T-helper 1 cell treated with Interleukin-12 subunit alpha and Interleukin-12 subunit beta and Interleukin-4 antibody, amounts not matched to agents 30 μg/mL and 1 μg/mL, for 36 hours (primary cell): ENCODE measurements around the gene LRRC75A.
A peak's percentile ranks its signal among the peaks of the same experiment; 100 is the strongest.
"Not testable (repeated sequence)": the region's sequence is repeated elsewhere in the genome, so short reads cannot be mapped to it uniquely, and the experiment has no call there.

Source experiments
- H3K27ac Mint-ChIP-seq: one replicate; pipeline ENCODE4 v1.8.0; 2021; ENCODE audit warnings: mild to moderate bottlenecking, mixed read lengths
- H3K27me3 Mint-ChIP-seq: one replicate; pipeline ENCODE4 v1.8.0; 2021; ENCODE audit warnings: low read depth, mixed read lengths
- H3K36me3 Mint-ChIP-seq: one replicate; pipeline ENCODE4 v1.8.0; 2021; ENCODE audit warnings: low read depth, mixed read lengths
- H3K4me1 Mint-ChIP-seq: one replicate; pipeline ENCODE4 v1.8.0; 2021; ENCODE audit warnings: low read depth, mixed read lengths
- H3K4me3 Mint-ChIP-seq: one replicate; pipeline ENCODE4 v1.8.0; 2021; ENCODE audit warnings: mild to moderate bottlenecking, moderate library complexity, mixed read lengths
- H3K9me3 Mint-ChIP-seq: one replicate; pipeline ENCODE4 v1.8.0; 2021; ENCODE audit warnings: mixed read lengths

The LRRC75A gene

GRCh38 chr17:16442594-16443510, 49.1 kb downstream of the LRRC75A start:
- Mint-ChIP-seq H3K27me3 (no peaks in the 10 kb centered on the region), H3K4me1 (peaks cover 40% of the 10 kb centered on the region), H3K27ac (peak overlapping the region; percentile 28), H3K9me3 (no peaks in the 10 kb centered on the region), H3K4me3 (peak overlapping the region; percentile 58), H3K36me3 (peaks cover 44% of the 10 kb centered on the region)

GRCh38 chr17:16442141-16442540, 49.9 kb downstream of the LRRC75A start:
- peaks cover 45% of the 10 kb centered on the region for H3K36me3 Mint-ChIP-seq

GRCh38 chr17:16440901-16441629, 50.9 kb downstream of the LRRC75A start:
- peaks cover 45% of the 10 kb centered on the region for H3K36me3 Mint-ChIP-seq
- H3K27me3 Mint-ChIP-seq = no peaks in the 10 kb centered on the region
- H3K4me3 Mint-ChIP-seq = peak overlapping the region; percentile 97
- H3K4me1 Mint-ChIP-seq = peaks cover 46% of the 10 kb centered on the region
- no peak overlapping the region for H3K27ac Mint-ChIP-seq
- H3K9me3 Mint-ChIP-seq = no peaks in the 10 kb centered on the region

More at GRCh38 chr17:16442141-16442540, 49.9 kb downstream of the LRRC75A start:
- Mint-ChIP-seq H3K4me3 (peak overlapping the region; percentile 58), H3K9me3 (no peaks in the 10 kb centered on the region), H3K27ac (peak overlapping the region; percentile 28), H3K27me3 (no peaks in the 10 kb centered on the region), H3K4me1 (peaks cover 42% of the 10 kb centered on the region)

GRCh38 chr17:16440354-16440753, 51.6 kb downstream of the LRRC75A start:
- not testable (repeated sequence) for H3K9me3 Mint-ChIP-seq, H3K27me3 Mint-ChIP-seq
- Mint-ChIP-seq H3K4me1 (peaks cover 46% of the 10 kb centered on the region), H3K27ac (peak overlapping the region; percentile 96), H3K4me3 (peak overlapping the region; percentile 97), H3K36me3 (peaks cover 47% of the 10 kb centered on the region)

GRCh38 chr17:16439811-16440351, 52.1 kb downstream of the LRRC75A start:
- Mint-ChIP-seq H3K27me3 (no peaks in the 10 kb centered on the region), H3K4me1 (peaks cover 46% of the 10 kb centered on the region), H3K36me3 (peaks cover 47% of the 10 kb centered on the region), H3K9me3 (no peaks in the 10 kb centered on the region), H3K4me3 (peak overlapping the region; percentile 97), H3K27ac (peak overlapping the region; percentile 96)

GRCh38 chr17:16439303-16439791, 52.6 kb downstream of the LRRC75A start:
- H3K9me3 Mint-ChIP-seq = no peaks in the 10 kb centered on the region
- H3K4me1 Mint-ChIP-seq = peaks cover 45% of the 10 kb centered on the region
- peaks cover 47% of the 10 kb centered on the region for H3K36me3 Mint-ChIP-seq

GRCh38 chr17:16438557-16439302, 53.3 kb downstream of the LRRC75A start:
- no peaks in the 10 kb centered on the region for H3K27me3 Mint-ChIP-seq
- H3K9me3 Mint-ChIP-seq = no peaks in the 10 kb centered on the region
- H3K36me3 Mint-ChIP-seq = peaks cover 44% of the 10 kb centered on the region
- peak overlapping the region; percentile 97 for H3K4me3 Mint-ChIP-seq
- H3K27ac Mint-ChIP-seq = peak overlapping the region; percentile 96
- peaks cover 43% of the 10 kb centered on the region for H3K4me1 Mint-ChIP-seq

More at GRCh38 chr17:16439303-16439791, 52.6 kb downstream of the LRRC75A start:
- Mint-ChIP-seq H3K27me3 (no peaks in the 10 kb centered on the region), H3K4me3 (peak overlapping the region; percentile 97), H3K27ac (peak overlapping the region; percentile 96)

GRCh38 chr17:16438173-16438556, 53.8 kb downstream of the LRRC75A start:
- H3K27me3 Mint-ChIP-seq = no peaks in the 10 kb centered on the region
- peaks cover 43% of the 10 kb centered on the region for H3K4me1 Mint-ChIP-seq

GRCh38 chr17:16437083-16437482, 54.9 kb downstream of the LRRC75A start:
- Mint-ChIP-seq H3K4me3 (no peak overlapping the region), H3K4me1 (peaks cover 35% of the 10 kb centered on the region), H3K27me3 (no peaks in the 10 kb centered on the region), H3K36me3 (peaks cover 35% of the 10 kb centered on the region), H3K9me3 (no peaks in the 10 kb centered on the region), H3K27ac (no peak overlapping the region)

More at GRCh38 chr17:16438173-16438556, 53.8 kb downstream of the LRRC75A start:
- H3K36me3 Mint-ChIP-seq = peaks cover 44% of the 10 kb centered on the region
- H3K4me3 Mint-ChIP-seq = peak overlapping the region; percentile 97
- H3K9me3 Mint-ChIP-seq = no peaks in the 10 kb centered on the region
- peak overlapping the region; percentile 96 for H3K27ac Mint-ChIP-seq

- Mint-ChIP-seq H3K27me3 (no peaks in the 10 kb centered on the region), H3K27ac (peak overlapping the region; percentile 57)
Measured at GRCh38 chr17:16435925-16436886, 55.8 kb downstream of the LRRC75A start.

GRCh38 chr17:16434662-16435061, 57.3 kb downstream of the LRRC75A start:
- H3K27ac Mint-ChIP-seq = no peak overlapping the region
- H3K4me1 Mint-ChIP-seq = peaks cover 16% of the 10 kb centered on the region
- no peak overlapping the region for H3K4me3 Mint-ChIP-seq
- peaks cover 24% of the 10 kb centered on the region for H3K36me3 Mint-ChIP-seq
- H3K27me3 Mint-ChIP-seq = no peaks in the 10 kb centered on the region
- no peaks in the 10 kb centered on the region for H3K9me3 Mint-ChIP-seq

More at GRCh38 chr17:16435925-16436886, 55.8 kb downstream of the LRRC75A start:
- H3K4me3 Mint-ChIP-seq = no peak overlapping the region
- H3K36me3 Mint-ChIP-seq = peaks cover 30% of the 10 kb centered on the region
- H3K9me3 Mint-ChIP-seq = no peaks in the 10 kb centered on the region
- peaks cover 28% of the 10 kb centered on the region for H3K4me1 Mint-ChIP-seq

- Mint-ChIP-seq H3K4me3 (no peak overlapping the region), H3K27ac (no peak overlapping the region), H3K4me1 (peaks cover 15% of the 10 kb centered on the region), H3K9me3 (no peaks in the 10 kb centered on the region), H3K27me3 (no peaks in the 10 kb centered on the region), H3K36me3 (peaks cover 27% of the 10 kb centered on the region)
Measured at GRCh38 chr17:16433514-16433913, 58.5 kb downstream of the LRRC75A start.

- Mint-ChIP-seq H3K27me3 (no peaks in the 10 kb centered on the region), H3K4me1 (peaks cover 4% of the 10 kb centered on the region), H3K9me3 (no peaks in the 10 kb centered on the region), H3K27ac (no peak overlapping the region), H3K4me3 (no peak overlapping the region), H3K36me3 (peaks cover 24% of the 10 kb centered on the region)
Measured at GRCh38 chr17:16432017-16432416, 60.0 kb downstream of the LRRC75A start.
